HCT116 (cell line): ENCODE data around the gene SIAH2.

Experiments
- ATF3 ChIP-seq: IDR thresholded peaks from 2 replicates; pipeline ENCODE4 v1.6.1; 2012
- CBX3 ChIP-seq: IDR thresholded peaks from 2 replicates; pipeline ENCODE4 v1.6.1; 2012; ENCODE audit warnings: low read depth
- EZH2 ChIP-seq: fragments of 200-600 bp; sonication (generic); IDR thresholded peaks from 2 replicates; pipeline ENCODE4 v1.6.1; 2017; ENCODE audit warnings: antibody characterized with exemption, mixed run types
- POLR2A ChIP-seq: IDR thresholded peaks from 2 replicates; pipeline ENCODE4 v1.7.0; 2011; ENCODE audit warnings: borderline replicate concordance; ENCODE audit not compliant: insufficient read depth, insufficient read length; ENCODE audit errors: extremely low read depth
- POLR2AphosphoS5 ChIP-seq: IDR thresholded peaks from 2 replicates; pipeline ENCODE4 v1.6.1; 2011; ENCODE audit warnings: mild to moderate bottlenecking, low read depth, low read length, moderate library complexity
- RAD21 ChIP-seq: IDR thresholded peaks from 2 replicates; pipeline ENCODE4 v1.6.1; 2012; ENCODE audit warnings: low read depth, mild to moderate bottlenecking
- SP1 ChIP-seq: IDR thresholded peaks from 2 replicates; pipeline ENCODE4 v1.6.1; 2012; ENCODE audit warnings: low read depth
- SRF ChIP-seq: IDR thresholded peaks from 2 replicates; pipeline ENCODE4 v1.6.1; 2012; ENCODE audit warnings: low read depth
- YY1 ChIP-seq: IDR thresholded peaks from 2 replicates; pipeline ENCODE4 v1.6.1; 2011; ENCODE audit warnings: low read length, low read depth, moderate library complexity, mild to moderate bottlenecking; ENCODE audit not compliant: insufficient replicate concordance; ENCODE audit errors: extremely low read depth
- ZFX ChIP-seq: fragments of 450-650 bp; IDR thresholded peaks from 2 replicates; pipeline ENCODE4 v1.6.1; 2017
- TF ChIP-seq, protein P1 (sequence below), 3 experiments: fragments of 200-600 bp in 1 of 3; sonication (generic) in 1 of 3; IDR thresholded peaks in 2 of 3; conservative IDR thresholded peaks in 1 of 3; 2 replicates each; pipeline ENCODE4 v1.5.1; 2012 to 2017; ENCODE audit warnings: low read depth in 2 of 3, low read length in 2 of 3, antibody characterized with exemption in 1 of 3, borderline replicate concordance in 1 of 3, control low read depth in 1 of 3, mild to moderate bottlenecking in 1 of 3, mixed read lengths in 1 of 3, mixed run types in 1 of 3, moderate library complexity in 1 of 3; ENCODE audit not compliant: insufficient read depth in 1 of 3
- TF ChIP-seq, protein P2 (sequence below): IDR thresholded peaks from 2 replicates; pipeline ENCODE4 v1.6.1; 2012
- TF ChIP-seq, protein P3 (sequence below): IDR thresholded peaks from 2 replicates; pipeline ENCODE4 v1.6.1; 2012; ENCODE audit warnings: low read depth

- TF ChIP-seq, protein P1, sequence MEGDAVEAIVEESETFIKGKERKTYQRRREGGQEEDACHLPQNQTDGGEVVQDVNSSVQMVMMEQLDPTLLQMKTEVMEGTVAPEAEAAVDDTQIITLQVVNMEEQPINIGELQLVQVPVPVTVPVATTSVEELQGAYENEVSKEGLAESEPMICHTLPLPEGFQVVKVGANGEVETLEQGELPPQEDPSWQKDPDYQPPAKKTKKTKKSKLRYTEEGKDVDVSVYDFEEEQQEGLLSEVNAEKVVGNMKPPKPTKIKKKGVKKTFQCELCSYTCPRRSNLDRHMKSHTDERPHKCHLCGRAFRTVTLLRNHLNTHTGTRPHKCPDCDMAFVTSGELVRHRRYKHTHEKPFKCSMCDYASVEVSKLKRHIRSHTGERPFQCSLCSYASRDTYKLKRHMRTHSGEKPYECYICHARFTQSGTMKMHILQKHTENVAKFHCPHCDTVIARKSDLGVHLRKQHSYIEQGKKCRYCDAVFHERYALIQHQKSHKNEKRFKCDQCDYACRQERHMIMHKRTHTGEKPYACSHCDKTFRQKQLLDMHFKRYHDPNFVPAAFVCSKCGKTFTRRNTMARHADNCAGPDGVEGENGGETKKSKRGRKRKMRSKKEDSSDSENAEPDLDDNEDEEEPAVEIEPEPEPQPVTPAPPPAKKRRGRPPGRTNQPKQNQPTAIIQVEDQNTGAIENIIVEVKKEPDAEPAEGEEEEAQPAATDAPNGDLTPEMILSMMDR (IDR thresholded peaks at IDR 0.05 in 2 of 3, conservative IDR thresholded peaks at IDR 0.05 in 1 of 3; ENCODE audit: borderline replicate concordance in 1 of 3, insufficient read depth in 1 of 3, low read depth in 2 of 3, low read length in 2 of 3): no peak
- TF ChIP-seq SP1: no peak
- TF ChIP-seq, protein P2, sequence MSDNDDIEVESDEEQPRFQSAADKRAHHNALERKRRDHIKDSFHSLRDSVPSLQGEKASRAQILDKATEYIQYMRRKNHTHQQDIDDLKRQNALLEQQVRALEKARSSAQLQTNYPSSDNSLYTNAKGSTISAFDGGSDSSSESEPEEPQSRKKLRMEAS: no peak
- no peak for TF ChIP-seq EZH2
- TF ChIP-seq RAD21: no peak
- TF ChIP-seq POLR2AphosphoS5: no peak
- TF ChIP-seq, protein P3, sequence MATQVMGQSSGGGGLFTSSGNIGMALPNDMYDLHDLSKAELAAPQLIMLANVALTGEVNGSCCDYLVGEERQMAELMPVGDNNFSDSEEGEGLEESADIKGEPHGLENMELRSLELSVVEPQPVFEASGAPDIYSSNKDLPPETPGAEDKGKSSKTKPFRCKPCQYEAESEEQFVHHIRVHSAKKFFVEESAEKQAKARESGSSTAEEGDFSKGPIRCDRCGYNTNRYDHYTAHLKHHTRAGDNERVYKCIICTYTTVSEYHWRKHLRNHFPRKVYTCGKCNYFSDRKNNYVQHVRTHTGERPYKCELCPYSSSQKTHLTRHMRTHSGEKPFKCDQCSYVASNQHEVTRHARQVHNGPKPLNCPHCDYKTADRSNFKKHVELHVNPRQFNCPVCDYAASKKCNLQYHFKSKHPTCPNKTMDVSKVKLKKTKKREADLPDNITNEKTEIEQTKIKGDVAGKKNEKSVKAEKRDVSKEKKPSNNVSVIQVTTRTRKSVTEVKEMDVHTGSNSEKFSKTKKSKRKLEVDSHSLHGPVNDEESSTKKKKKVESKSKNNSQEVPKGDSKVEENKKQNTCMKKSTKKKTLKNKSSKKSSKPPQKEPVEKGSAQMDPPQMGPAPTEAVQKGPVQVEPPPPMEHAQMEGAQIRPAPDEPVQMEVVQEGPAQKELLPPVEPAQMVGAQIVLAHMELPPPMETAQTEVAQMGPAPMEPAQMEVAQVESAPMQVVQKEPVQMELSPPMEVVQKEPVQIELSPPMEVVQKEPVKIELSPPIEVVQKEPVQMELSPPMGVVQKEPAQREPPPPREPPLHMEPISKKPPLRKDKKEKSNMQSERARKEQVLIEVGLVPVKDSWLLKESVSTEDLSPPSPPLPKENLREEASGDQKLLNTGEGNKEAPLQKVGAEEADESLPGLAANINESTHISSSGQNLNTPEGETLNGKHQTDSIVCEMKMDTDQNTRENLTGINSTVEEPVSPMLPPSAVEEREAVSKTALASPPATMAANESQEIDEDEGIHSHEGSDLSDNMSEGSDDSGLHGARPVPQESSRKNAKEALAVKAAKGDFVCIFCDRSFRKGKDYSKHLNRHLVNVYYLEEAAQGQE: no peak
- TF ChIP-seq YY1: no peak
- TF ChIP-seq POLR2A: no peak
- no peak for TF ChIP-seq ATF3
- TF ChIP-seq SRF: no peak
- TF ChIP-seq CBX3: no peak
- no peak for TF ChIP-seq ZFX
Measured at GRCh38 chr3:150755902-150756301, 7.1 kb downstream of the SIAH2 start.
